HG02870 (cell line): Measurements from ENCODE around the gene AURKAIP1.
A peak's percentile ranks its signal among the peaks of the same experiment; 100 is the strongest.

ENCODE experiments used
- ATAC-seq: cut with Tn5 transposase; IDR thresholded peaks from one replicate; pipeline ENCODE4 v1.9.1; 2021; ENCODE audit warnings: mild to moderate bottlenecking, moderate library complexity; ENCODE audit not compliant: unreplicated experiment

The AURKAIP1 gene

GRCh38 chr1:1361982-1362423, 13.0 kb downstream of the AURKAIP1 start:
- ATAC-seq = no peak

GRCh38 chr1:1361233-1361981, 13.6 kb downstream of the AURKAIP1 start:
- no peak for ATAC-seq

GRCh38 chr1:1360506-1361169, 14.4 kb downstream of the AURKAIP1 start:
- no peak for ATAC-seq

GRCh38 chr1:1359664-1360468, 15.1 kb downstream of the AURKAIP1 start:
- ATAC-seq = no peak

GRCh38 chr1:1359308-1359663, 15.7 kb downstream of the AURKAIP1 start:
- ATAC-seq = no peak

- ATAC-seq = no peak
Measured at GRCh38 chr1:1358433-1359271, 16.4 kb downstream of the AURKAIP1 start, which contains the start of gene MXRA8. MXRA8 (minus strand) TSS chr1:1358555; CDS start chr1:1358504, 51 bp downstream.

GRCh38 chr1:1357871-1358432, 17.1 kb downstream of the AURKAIP1 start:
- no peak for ATAC-seq

- ATAC-seq = no peak
Measured at GRCh38 chr1:1356796-1357401, 18.1 kb downstream of the AURKAIP1 start.

GRCh38 chr1:1356166-1356795, 18.7 kb downstream of the AURKAIP1 start:
- no peak for ATAC-seq

GRCh38 chr1:1355416-1355815, 19.6 kb downstream of the AURKAIP1 start:
- no peak for ATAC-seq

GRCh38 chr1:1354271-1355247, 20.4 kb downstream of the AURKAIP1 start:
- no peak for ATAC-seq

- no peak for ATAC-seq
Measured at GRCh38 chr1:1353389-1354151, 21.4 kb downstream of the AURKAIP1 start.

GRCh38 chr1:1352786-1353388, 22.1 kb downstream of the AURKAIP1 start:
- no peak for ATAC-seq

GRCh38 chr1:1351511-1352427, 23.2 kb downstream of the AURKAIP1 start:
- no peak for ATAC-seq

GRCh38 chr1:1349256-1350012, 25.6 kb downstream of the AURKAIP1 start, which contains the start of gene DVL1:
DVL1 (minus strand) TSS chr1:1349418; CDS start chr1:1349065, 353 bp downstream.
- ATAC-seq = peak; percentile 62
